HEK293 (cell line): ENCODE data around the gene CLCN3.

Experiments used
- CTCF ChIA-PET: fragments of 350-600 bp; formaldehyde crosslinking; extraction: SDS; loops from one replicate; lab custom pipeline; 2021; ENCODE audit warnings: antibody characterized with exemption; lab: Yijun Ruan, JAX
- POLR2A ChIA-PET: fragments of 300-600 bp; formaldehyde crosslinking; extraction: SDS; loops from one replicate; lab custom pipeline; 2020; ENCODE audit warnings: antibody characterized with exemption, inconsistent platforms; lab: Yijun Ruan, JAX
- H3K27ac ChIP-seq: fragments of 200-500 bp; sonication (Bioruptor generic); 2 replicates; pipeline ENCODE4 v1.5.1; 2014; ENCODE audit warnings: low read depth, low read length, control low read depth, inconsistent platforms; ENCODE audit errors: extremely low read depth
- H3K36me3 ChIP-seq, 2 experiments: fragments of 200-500 bp in 1 of 2; sonication (Bioruptor generic) in 1 of 2; 1 replicate in 1 of 2; 2 replicates in 1 of 2; pipeline ENCODE4 v1.5.1; 2014 to 2017; ENCODE audit warnings: inconsistent platforms in 2 of 2, low read length in 2 of 2; ENCODE audit not compliant: control insufficient read depth in 2 of 2, insufficient read depth in 1 of 2
- H3K4me1 ChIP-seq: fragments of 200-500 bp; sonication (Bioruptor generic); 2 replicates; pipeline ENCODE4 v1.5.1; 2014; ENCODE audit warnings: mild to moderate bottlenecking, low read length, inconsistent platforms; ENCODE audit not compliant: control insufficient read depth, insufficient read depth
- H3K4me3 ChIP-seq: 2 replicates; pipeline ENCODE4 v1.5.1; 2011; ENCODE audit warnings: low read depth, mild to moderate bottlenecking, control low read depth, low read length, moderate library complexity
- H3K9me3 ChIP-seq: fragments of 200-500 bp; sonication (Bioruptor generic); 2 replicates; pipeline ENCODE4 v1.5.1; 2014; ENCODE audit warnings: low read depth, low read length, inconsistent platforms; ENCODE audit not compliant: control insufficient read depth, insufficient read depth
- AEBP2 ChIP-seq: fragments of 450-650 bp; formaldehyde crosslinking; IDR thresholded peaks from 2 replicates; pipeline ENCODE4 v1.5.1; 2016; ENCODE audit warnings: missing biosample characterization, missing genetic modification characterization, borderline replicate concordance
- KLF17 ChIP-seq: fragments of 450-650 bp; formaldehyde crosslinking; IDR thresholded peaks from 2 replicates; pipeline ENCODE4 v1.5.1; 2016; ENCODE audit warnings: missing biosample characterization, missing genetic modification characterization
- SALL2 ChIP-seq: fragments of 450-650 bp; formaldehyde crosslinking; IDR thresholded peaks from 2 replicates; pipeline ENCODE4 v1.5.0; 2017; ENCODE audit warnings: missing biosample characterization, mild to moderate bottlenecking, missing genetic modification characterization, borderline replicate concordance
- TSHZ1 ChIP-seq: fragments of 450-650 bp; formaldehyde crosslinking; IDR thresholded peaks from 2 replicates; pipeline ENCODE4 v1.5.1; 2016; ENCODE audit warnings: missing biosample characterization, missing genetic modification characterization, borderline replicate concordance
- ZBTB10 ChIP-seq: fragments of 450-650 bp; formaldehyde crosslinking; IDR thresholded peaks from 2 replicates; pipeline ENCODE4 v1.5.1; 2016; ENCODE audit warnings: missing biosample characterization, missing genetic modification characterization
- ZBTB21 ChIP-seq: fragments of 450-650 bp; formaldehyde crosslinking; IDR thresholded peaks from 2 replicates; pipeline ENCODE4 v1.5.1; 2017; ENCODE audit warnings: missing biosample characterization, missing genetic modification characterization
- ZNF280C ChIP-seq: fragments of 450-650 bp; formaldehyde crosslinking; IDR thresholded peaks from 2 replicates; pipeline ENCODE4 v1.5.1; 2016; ENCODE audit warnings: missing biosample characterization, missing genetic modification characterization
- ZNF335 ChIP-seq: fragments of 450-650 bp; formaldehyde crosslinking; conservative IDR thresholded peaks from 2 replicates; pipeline ENCODE4 v1.5.1; 2016; ENCODE audit warnings: missing biosample characterization, missing genetic modification characterization
- ZNF341 ChIP-seq: fragments of 450-650 bp; formaldehyde crosslinking; IDR thresholded peaks from 2 replicates; pipeline ENCODE4; 2016; ENCODE audit warnings: low read depth, missing biosample characterization, missing genetic modification characterization
- ZNF423 ChIP-seq: fragments of 450-650 bp; formaldehyde crosslinking; IDR thresholded peaks from 2 replicates; pipeline ENCODE4 v1.5.1; 2016; ENCODE audit warnings: missing biosample characterization, missing genetic modification characterization
- ZNF560 ChIP-seq: fragments of 450-650 bp; formaldehyde crosslinking; IDR thresholded peaks from 2 replicates; pipeline ENCODE4 v1.5.1; 2017; ENCODE audit warnings: missing biosample characterization, missing genetic modification characterization, borderline replicate concordance
- ZNF785 ChIP-seq: fragments of 450-650 bp; formaldehyde crosslinking; IDR thresholded peaks from 2 replicates; pipeline ENCODE4 v1.5.1; 2016; ENCODE audit warnings: missing biosample characterization, missing genetic modification characterization
- ZNF791 ChIP-seq: fragments of 450-650 bp; formaldehyde crosslinking; IDR thresholded peaks from 2 replicates; pipeline ENCODE4 v1.5.1; 2016; ENCODE audit warnings: missing biosample characterization, missing genetic modification characterization
- ZNF792 ChIP-seq: fragments of 450-650 bp; formaldehyde crosslinking; IDR thresholded peaks from 2 replicates; pipeline ENCODE4 v1.5.1; 2016; ENCODE audit warnings: missing biosample characterization, missing genetic modification characterization
- ZNF843 ChIP-seq: fragments of 450-650 bp; formaldehyde crosslinking; IDR thresholded peaks from 2 replicates; pipeline ENCODE4 v1.5.1; 2016; ENCODE audit warnings: missing biosample characterization, missing genetic modification characterization
- ZSCAN30 ChIP-seq: fragments of 450-650 bp; IDR thresholded peaks from 2 replicates; pipeline ENCODE4 v1.5.1; 2018; ENCODE audit warnings: missing biosample characterization, mild to moderate bottlenecking, missing genetic modification characterization, moderate library complexity
- ZXDB ChIP-seq: fragments of 450-650 bp; formaldehyde crosslinking; IDR thresholded peaks from 2 replicates; pipeline ENCODE4 v1.5.1; 2016; ENCODE audit warnings: missing biosample characterization, missing genetic modification characterization
- TF ChIP-seq, protein P1 (sequence below): fragments of 450-650 bp; formaldehyde crosslinking; IDR thresholded peaks from 2 replicates; pipeline ENCODE4 v1.5.1; 2016; ENCODE audit warnings: missing biosample characterization, missing genetic modification characterization

CLCN3 gene

GRCh38 chr4:169593050-169593560, 27.3 kb upstream of the CLCN3 start (continued):
- TF ChIP-seq AEBP2 (tag by site-specific recombination) (no peak), ZXDB (tag by site-specific recombination) (no peak), ZNF791 (tag by site-specific recombination) (no peak), ZNF341 (tag by site-specific recombination) (no peak), ZNF280C (no peak)

GRCh38 chr4:169594560-169595195, 25.7 kb upstream of the CLCN3 start:
- no peak for TF ChIP-seq SALL2
- CTCF ChIA-PET: interaction anchor here (0.7 to 1.2 kb wide), 3 partner anchors 18 to 223 kb away, joined by 3 read pairs; partner anchors contain the start of gene NEK1
- POLR2A ChIA-PET: no interaction called here
- Histone ChIP-seq H3K4me3 (no peak overlapping the region), H3K9me3 (no peaks in the 10 kb centered on the region), H3K4me1 (no peaks in the 10 kb centered on the region), H3K36me3 (peaks cover 4 to 16% of the 10 kb centered on the region in 2 experiments; a peak in 2 of 3 replicates), H3K27ac (no peak overlapping the region)

GRCh38 chr4:169601016-169601771, 19.2 kb upstream of the CLCN3 start:
- POLR2A ChIA-PET: no interaction called here
- no peak overlapping the region for H3K27ac ChIP-seq
- CTCF ChIA-PET: no interaction called here
- no peaks in the 10 kb centered on the region for H3K4me1 ChIP-seq
- peaks cover 4 to 17% of the 10 kb centered on the region in 2 experiments; a peak in 1 of 3 replicates for H3K36me3 ChIP-seq
- H3K9me3 ChIP-seq: no peaks in the 10 kb centered on the region
- no peak overlapping the region for H3K4me3 ChIP-seq
- TF ChIP-seq ZNF843 (tag by site-specific recombination) (no peak), TSHZ1 (tag by site-specific recombination) (no peak), ZNF560 (no peak), ZNF335 (tag by site-specific recombination) (no peak), ZBTB10 (tag by site-specific recombination) (no peak), ZBTB21 (tag by site-specific recombination) (no peak), ZNF785 (tag by site-specific recombination) (no peak), ZSCAN30 (tag by site-specific recombination) (no peak), ZNF423 (tag by site-specific recombination) (no peak), KLF17 (no peak), ZNF792 (no peak)
- TF ChIP-seq, protein P1, sequence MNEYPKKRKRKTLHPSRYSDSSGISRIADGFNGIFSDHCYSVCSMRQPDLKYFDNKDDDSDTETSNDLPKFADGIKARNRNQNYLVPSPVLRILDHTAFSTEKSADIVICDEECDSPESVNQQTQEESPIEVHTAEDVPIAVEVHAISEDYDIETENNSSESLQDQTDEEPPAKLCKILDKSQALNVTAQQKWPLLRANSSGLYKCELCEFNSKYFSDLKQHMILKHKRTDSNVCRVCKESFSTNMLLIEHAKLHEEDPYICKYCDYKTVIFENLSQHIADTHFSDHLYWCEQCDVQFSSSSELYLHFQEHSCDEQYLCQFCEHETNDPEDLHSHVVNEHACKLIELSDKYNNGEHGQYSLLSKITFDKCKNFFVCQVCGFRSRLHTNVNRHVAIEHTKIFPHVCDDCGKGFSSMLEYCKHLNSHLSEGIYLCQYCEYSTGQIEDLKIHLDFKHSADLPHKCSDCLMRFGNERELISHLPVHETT (tag by site-specific recombination): no peak
